Lower leg skin (tissue), 3 donors: ENCODE measurements around the gene EPHA10.

ENCODE experiments used
- CTCF ChIP-seq, 3 donors: fragments of 450-650 bp; IDR thresholded peaks; one replicate each; pipeline ENCODE4 v1.5.1; 2016; ENCODE audit warnings: antibody characterized with exemption in 3 of 3, mild to moderate bottlenecking in 3 of 3, moderate library complexity in 2 of 3
- POLR2A ChIP-seq, 2 donors: fragments of 450-650 bp; IDR thresholded peaks; one replicate each; pipeline ENCODE4 v1.6.1; 2016 to 2017; ENCODE audit warnings: antibody characterized with exemption in 2 of 2, mild to moderate bottlenecking in 1 of 2, moderate library complexity in 1 of 2

DNA sequence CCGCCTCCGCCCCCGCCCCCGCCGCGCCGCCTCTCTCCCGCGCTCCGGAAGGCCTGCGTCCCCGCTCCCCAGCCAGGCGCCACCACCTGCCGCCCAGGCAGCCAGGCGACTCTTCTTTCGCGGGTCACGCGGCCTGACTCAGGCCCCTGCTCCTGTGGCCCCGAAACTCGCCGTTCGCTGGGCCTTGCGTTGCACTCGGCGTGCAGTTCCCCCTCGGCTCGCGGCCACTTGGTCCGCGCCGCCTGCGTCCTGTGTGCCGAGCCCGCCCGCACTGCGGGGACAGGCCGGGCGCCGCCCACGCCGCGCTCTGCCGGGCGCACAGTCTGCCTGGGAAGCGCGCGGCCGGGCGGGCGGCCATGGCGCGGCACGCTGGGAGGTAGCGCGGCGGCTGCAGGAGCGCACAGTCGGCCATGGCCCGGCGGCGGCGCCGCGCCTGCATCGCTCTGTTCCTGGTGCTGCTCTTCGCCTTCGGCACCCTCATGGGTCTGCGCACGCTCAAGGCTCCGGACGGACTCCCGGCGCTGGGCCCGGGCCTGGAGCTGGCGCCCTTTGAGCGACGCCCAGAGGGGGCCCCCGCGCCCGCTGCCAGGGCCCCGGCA lies 29.0 kb upstream of the EPHA10 start, which contains the start of gene MANEAL:
- TF ChIP-seq CTCF (IDR thresholded peaks at IDR 0.05): no peak
- TF ChIP-seq POLR2A (IDR thresholded peaks at IDR 0.05): no peak
